Cardiac septum (tissue), 1 donor: ENCODE results near the gene ASCC3. TPM values are rescaled to one million over a fixed set of nuclear protein-coding genes. Genes with fewer than 3 reads are reported as not detected.

Source experiments
- DNase-seq: peaks from one replicate; pipeline ENCODE4 v3.0.0-alpha.2; 2020; ENCODE audit warnings: low spot score
- intact Hi-C: fragments of 100-400 bp; cut with DNase I; formaldehyde crosslinking; loops from one replicate; pipeline ENCODE4 v1.14.0; 2022
- total RNA-seq: library from RNA; stranded (reverse); fragmentation: NEBNext Ultra II Directional; extraction: Animal tissue kit (Norgen Biotek cat#: 25700); gene quantifications from one replicate; pipeline ENCODE4 v1.2.1, GENCODE V29; 2021
- donor health status: DM: no; HTN: no; CAD: no.

ASCC3 gene
- total RNA-seq, 1 donor from 2014 or later, result 24.4 TPM

DNA sequence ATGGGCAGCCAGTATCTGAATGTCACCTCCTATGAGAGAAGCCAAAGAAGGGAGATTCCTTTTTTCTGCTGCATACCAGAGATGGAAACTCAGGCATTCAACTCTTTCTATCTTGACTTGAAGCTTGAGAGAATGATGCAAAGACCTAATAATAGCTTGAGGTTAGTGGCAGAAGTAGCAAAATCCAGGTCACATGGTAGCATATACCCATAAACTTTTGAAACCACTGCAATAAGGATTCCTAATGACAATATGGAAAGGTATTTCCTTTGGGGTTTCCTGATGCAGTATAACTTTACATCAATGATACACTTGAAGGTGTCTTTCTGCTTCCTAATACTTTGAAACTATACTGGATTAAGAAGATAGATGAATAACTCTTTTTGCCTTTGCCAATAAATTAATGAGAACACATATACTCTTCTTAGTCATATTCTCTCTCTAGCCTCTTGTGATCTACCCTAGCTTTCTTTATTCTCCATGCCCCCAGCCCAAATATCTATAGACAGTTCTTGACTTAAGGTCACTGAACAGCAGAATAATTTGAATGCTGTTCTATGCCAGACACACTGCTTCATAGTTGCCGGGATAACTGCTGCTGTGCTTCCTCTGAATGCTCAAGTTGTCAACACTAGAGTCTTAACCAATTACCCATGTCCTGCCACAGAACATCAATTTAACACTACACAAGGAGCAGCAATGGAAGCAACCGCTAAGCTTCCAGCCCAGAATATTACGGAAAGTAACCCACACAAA lies 260.9 kb downstream of the ASCC3 start:
- intact Hi-C loops, result no loop called here
- DNase-seq, result no peak

DNA sequence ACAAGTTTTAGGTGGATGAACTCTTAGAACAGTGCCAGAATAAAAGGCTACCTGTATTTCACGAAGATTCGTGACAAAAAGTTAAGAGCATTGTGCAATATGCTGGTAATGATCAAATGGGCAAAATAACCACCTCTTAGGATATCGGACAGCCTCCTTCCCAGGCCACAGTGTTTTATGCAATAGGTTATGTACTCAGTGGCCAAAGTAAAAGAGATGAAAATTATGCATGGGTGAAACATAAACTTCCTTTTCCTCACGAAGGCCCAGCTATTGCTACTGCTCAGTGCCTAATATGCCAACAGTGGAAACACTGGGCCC lies 262.8 kb downstream of the ASCC3 start:
- intact Hi-C loops, result no loop called here
- no peak for DNase-seq

DNA sequence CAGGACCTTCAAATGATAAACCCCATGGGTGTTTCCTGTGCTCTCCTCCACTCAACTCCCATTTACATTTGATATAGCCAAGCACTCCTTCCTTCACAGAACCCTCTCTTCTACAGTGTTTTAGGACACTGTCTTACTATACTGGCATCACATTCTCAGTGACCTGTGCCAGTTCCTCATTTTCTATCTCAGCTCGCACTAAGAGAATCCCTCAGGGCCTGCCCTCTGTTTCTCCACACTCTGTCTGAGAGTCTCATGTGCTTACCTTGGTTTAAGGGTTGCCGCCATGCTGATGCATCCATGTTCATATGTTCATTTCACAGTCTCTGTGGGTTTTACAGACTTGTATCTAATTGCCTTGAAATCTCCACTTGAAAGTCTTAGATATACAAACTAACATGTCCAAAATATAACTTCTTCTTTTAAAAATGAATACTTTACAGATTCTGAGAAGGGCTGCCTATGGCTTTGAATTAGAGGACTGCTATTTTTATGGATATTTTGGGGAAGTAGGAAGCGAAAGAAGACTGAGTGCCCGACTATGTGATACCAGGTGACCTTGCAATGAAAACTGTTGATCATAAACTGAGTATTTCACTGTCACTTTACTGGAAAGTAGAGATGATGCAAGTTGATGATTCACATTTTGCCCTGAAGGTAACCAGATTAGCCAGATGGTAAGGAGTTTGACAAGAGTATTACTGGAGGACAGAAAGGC lies 263.3 kb downstream of the ASCC3 start:
- DNase-seq, result no peak
- intact Hi-C loops, result no loop called here

DNA sequence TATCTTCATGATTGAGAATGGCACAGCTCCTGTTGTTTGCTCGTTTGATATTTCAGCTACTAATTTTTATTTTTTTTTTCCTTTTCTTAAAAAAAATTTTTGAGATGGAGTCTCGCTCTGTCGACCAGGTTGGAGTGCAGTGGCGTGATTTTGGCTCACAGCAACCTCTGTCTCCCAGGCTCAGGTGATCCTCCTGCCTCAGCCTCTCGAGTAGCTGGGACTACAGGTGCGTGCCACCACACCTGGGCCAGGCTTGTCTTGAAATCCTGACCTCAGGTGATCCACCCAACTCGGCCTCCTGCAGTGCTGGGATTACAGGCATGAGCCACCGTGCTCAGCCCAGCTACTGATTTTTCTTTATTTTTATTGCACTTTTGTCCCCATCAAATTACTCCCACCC lies 266.2 kb downstream of the ASCC3 start:
- intact Hi-C loops, result no loop called here
- no peak for DNase-seq

DNA sequence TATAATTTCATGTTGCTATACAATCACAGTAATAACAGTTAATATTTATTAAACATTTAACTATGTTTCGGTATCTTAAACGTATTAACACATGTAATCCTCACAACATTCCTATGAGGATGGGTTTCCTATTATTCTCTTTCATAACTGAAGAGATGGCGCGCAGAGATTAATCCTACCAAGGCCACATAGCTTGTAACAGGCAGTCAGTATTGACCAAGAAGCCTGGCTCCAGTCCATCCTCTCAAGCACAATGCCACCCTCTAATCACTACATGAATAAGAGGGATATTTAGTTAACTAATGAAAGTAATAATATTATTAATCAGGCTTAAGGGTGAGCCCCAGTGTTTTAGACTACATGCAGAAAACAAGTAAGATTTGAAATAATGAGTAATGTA lies 266.7 kb downstream of the ASCC3 start:
- no peak for DNase-seq
- intact Hi-C loops, result no loop called here

DNA sequence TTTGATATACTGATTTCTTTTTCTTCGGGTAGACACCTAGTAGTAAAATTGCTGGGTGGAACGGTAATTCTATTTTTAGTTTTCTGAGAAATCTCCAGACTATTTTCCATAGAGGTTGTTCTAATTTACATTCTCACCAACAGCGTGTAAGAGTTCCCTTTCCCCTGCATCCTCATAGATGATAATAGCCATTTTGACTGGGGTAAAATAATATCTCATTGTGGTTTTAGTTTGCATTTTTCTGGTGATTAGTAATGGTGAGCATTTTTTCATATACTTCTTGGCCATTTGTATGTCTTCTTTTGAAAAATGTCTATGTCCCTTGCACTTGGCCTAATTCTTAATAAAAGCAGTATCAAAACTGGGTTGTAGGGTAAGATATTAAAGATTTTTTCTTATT lies 267.5 kb downstream of the ASCC3 start:
- DNase-seq, result no peak
- intact Hi-C loops, result no loop called here

DNA sequence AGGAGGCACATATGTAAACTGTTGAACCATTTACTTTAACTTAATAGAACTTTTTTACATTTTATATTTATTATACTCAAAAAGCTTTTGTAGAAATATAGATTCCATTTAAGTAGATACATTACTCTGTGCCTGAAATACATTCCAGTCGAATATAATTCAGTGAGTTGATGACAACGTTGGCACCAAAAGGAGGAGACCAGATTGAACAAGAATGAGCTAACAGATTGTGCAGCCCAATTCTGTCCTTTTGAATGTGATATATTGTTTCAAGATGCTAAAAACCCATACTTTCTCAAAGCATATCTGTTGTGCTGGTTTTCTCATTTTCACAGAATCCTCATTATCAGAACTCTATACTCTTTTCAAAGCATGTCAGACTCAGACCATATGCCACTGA lies 269.0 kb downstream of the ASCC3 start:
- intact Hi-C loops, result no loop called here
- DNase-seq, result no peak

DNA sequence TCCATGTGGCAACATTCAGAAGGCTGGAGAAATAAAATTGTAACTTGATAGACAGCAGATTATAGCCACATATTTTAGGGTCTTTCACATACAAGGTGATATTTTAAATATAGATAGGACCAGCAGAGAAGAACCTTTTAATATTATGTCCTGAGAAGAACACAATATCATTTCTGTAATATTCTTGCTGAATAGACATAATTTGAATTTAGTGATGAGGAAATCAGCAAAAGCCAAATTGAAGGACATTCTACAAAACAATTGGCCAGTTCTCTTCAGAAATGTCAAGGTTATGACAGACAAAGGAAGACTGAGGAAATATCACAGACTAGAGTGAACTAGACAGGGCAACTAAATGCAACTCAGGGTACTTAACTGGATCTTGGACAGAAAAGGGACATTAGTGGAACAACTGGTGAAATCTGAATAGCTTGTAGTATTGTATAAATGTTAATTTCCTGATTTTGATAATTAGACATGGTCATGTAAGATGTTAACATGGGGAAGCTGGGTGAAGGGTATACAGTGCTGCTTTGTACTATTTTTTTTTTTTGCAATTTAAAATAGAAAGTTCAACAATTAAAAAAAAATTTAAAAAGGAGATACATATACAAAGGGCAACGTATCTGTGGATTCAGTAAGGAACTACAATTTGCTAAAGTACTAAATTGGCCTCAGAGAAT lies 281.9 kb downstream of the ASCC3 start:
- intact Hi-C loops, result no loop called here
- no peak for DNase-seq

DNA sequence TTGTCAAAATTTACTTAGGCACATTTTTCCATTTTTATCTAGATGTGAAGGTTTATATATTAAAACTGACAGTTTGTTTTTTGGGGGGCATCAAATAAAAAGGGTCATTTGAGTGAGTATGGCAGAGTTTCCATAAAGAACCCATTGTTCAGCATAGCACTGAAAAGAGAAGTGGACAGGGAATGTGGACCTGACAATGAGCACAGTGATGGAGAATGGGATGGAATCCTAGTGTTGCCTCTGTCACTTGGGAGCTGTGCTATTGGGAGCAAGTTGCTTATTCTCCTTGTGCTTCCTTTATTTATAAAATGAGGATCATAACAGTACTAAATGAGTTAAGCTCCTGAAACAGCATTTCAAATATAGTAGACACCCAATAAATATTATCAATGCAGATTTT lies 285.7 kb downstream of the ASCC3 start:
- intact Hi-C loops, result no loop called here
- DNase-seq, result no peak

DNA sequence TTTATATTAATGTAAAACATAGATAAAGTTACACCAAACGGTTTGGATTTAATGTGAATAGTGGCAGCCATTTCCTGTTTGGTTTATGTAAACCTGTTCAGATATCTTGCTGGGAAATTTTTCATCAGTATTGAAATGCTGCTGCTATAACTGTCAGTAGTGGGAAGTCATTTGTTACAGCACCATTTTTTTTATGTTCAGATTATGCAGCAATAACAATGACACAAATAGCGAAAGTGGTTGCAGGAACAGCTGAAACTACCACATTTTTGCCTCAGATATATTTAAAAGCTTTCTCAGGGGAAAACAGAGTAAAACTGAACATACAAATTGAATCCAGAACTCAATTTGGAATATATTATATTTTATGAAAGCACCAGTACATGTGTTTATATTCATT lies 287.6 kb downstream of the ASCC3 start:
- DNase-seq, result no peak
- intact Hi-C loops, result no loop called here

DNA sequence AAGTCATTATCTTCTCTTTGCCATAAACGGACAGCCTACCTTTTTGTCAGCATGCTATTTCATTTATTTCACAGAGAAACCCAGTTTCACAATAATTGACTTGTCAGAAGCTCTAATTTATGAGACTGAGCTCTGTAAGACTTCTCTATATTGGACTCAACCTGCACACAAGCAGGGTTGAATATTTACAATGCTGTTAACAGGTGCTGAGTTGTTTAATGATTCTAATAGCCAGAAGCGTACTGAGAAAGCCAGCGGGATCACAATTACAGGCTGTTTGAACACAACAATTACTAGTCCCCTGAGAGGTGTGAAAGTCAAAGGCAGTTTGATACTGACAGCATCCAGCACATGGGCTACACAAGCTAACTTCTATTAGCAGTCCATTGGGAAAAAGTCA lies 288.2 kb downstream of the ASCC3 start:
- intact Hi-C loops, result no loop called here
- no peak for DNase-seq

DNA sequence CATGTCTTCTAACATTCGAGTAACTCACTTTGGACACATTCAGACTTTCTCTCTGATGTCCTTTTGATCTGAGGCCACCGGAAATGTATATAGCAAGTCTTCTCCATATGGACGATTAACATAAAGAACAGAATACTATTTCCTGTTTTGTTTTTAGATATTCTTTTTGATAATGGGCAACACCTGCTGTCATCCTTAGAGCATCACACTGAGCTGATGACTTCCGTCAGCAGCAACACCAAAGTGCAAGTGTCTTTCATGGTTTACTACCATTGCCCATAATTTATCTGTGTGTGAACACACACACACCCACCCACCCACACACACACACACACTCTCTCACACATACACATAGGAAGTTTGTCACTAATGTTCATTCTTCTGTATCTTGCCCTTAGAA lies 303.7 kb downstream of the ASCC3 start:
- intact Hi-C loops, result no loop called here
- DNase-seq, result no peak

DNA sequence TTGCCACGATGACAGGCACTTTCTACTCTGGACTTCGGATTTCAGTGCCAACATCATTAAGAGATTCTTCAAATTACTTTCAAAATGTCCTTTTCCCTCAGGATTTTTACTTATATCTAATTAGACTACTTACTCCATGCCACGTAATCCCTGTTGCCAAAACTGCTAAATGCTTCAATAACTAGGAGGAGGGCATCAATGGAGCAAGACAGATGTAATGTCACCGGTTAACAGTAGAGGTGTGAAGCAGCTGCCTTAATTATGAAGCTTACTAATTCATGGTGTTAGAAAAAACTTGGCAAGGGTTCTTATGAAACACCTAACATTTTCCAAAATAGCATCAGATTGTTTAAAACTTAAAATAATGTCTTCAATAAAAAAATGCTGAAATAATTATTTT lies 305.2 kb downstream of the ASCC3 start:
- intact Hi-C loops, result no loop called here
- DNase-seq, result no peak

DNA sequence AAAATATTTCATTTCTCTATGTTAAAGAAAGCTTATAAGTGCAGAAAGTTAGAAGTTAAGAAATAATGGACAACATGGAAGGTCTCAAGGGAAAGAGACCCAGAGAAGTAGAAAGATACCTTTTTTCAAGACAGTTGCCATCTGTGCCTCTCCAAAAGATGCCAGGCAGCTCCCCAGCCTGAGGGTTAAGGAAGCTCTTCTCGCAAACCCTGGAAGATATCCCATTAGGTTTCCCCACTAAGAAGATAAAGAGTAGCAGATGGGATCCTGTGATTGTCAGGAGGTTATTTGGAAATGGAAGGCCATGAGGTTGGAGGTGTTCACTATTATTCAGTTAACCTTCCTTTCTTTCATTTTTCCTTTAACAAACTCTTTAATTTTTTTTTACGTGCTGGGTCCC lies 306.3 kb downstream of the ASCC3 start:
- intact Hi-C loops, result no loop called here
- no peak for DNase-seq

DNA sequence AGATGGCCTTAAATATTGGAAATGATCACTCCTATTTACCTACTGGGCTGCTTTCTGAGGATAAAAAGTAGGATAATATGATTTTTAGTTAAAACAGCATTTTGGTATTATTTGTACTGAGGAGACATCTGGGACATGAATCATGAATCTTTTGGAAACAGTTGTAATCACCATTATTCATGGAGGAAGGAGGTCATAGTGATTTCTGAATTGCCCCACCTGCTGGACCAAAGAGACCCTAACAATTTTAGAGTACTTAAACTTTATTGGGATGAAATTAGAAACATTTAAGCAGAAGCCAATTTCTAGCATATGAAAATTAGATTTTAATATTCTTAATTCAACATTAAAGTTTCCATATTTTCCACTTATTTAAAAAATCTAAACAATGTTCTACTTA lies 308.0 kb downstream of the ASCC3 start:
- DNase-seq, result no peak
- intact Hi-C loops, result no loop called here

DNA sequence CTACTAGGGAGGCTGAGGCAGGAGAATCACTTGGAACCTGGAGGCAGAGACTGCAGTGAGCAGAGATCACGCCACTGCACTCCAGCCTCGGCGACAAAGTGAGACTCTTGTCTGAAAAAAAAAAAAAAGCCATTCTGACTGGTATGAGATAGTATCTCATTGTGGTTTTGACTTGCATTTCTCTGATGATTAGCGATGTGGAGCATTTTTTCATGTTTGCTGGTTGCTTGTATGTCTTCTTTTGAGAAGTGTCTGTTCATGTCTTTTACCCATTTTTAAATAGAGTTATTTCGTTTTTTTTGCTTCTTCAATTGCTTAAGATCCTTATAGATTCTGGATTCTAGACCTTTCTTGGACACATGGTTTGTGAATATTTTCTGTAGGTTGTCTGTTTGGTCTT lies 312.9 kb downstream of the ASCC3 start:
- intact Hi-C loops, result no loop called here
- DNase-seq, result no peak

DNA sequence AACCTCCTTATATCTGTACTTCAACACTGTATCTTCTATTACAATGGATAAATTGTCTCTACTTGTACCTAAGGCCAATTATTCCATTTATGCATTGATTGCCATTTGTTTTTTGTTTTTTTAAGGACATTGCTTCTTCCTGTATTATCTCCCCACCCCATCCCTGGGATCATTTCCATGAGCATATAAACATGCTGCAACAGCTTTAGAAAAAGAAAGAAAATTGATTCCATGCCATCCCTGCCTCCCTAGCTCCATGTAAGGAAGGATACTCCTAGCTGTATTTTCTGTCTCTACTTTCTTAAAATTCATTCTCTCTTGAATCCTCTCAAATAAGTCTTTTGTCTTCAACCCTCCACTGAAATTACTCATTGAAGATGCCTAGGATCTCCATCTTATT lies 314.6 kb downstream of the ASCC3 start:
- no peak for DNase-seq
- intact Hi-C loops, result no loop called here

DNA sequence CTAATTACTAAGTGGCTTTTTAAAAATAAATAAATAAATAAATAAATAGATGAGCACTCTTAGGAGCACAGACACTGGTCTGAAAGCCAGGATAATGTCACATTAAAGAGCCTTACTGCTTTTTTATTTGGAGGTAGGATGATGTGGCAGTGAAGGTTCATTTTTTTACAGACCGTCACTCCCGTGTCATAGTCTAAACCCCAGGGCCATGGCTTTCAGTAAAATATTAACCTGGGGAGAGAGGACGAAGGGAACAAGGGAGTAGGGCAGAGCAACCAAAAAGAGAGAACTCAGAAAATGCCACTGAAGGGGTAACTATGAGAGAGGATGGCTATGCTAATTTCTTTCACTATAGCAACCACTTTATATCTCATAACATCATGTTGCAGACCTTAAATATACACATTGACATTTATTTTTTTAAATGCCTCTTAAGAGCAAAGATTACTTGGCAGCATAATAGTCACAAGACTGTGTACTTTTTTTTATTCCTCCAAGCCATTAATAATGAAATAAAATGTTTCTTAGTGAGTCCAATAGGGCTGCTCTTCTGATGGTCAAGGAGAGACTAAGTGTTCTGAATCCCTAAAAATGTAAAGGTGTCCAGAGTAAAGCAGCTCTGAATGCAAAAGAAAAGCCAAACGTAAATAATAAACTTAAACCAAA lies 315.6 kb downstream of the ASCC3 start:
- DNase-seq, result no peak
- intact Hi-C loops, result no loop called here

DNA sequence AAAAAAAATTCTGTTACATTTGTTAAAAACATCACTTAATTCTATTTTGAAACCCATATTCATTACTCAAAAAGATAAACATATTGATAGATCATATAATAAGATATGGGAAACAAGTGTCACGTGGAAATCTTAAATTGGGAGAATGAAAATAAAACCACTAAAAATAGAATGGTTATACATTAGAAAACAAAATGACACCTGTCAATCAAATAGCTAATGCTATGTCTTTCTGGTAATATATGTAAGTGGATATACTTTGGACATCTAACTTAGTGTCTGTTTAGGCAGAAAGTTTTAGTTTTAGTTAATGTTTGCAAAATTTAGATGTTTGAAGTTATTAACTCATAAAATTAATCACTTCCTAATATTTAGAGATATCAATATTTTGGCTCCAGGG lies 321.3 kb downstream of the ASCC3 start:
- intact Hi-C loops, result no loop called here

DNA sequence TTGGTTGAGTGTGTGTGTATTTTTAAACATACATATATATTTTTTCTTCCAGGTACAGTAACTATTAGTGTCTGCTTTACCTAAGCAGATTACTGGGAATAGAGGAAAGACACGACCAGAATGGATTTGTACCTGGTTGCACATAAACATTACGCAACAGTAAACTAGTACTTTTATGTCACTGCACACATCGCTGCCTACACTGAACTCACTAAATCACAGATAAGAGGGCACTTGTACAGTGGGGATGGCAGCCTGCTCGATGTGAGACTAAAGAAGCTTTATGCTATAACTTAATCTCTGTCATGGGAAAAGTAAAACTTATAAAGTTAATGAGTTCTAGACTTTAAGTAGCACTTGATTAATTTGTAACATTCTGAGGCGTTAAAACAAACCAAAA lies 326.9 kb downstream of the ASCC3 start:
- no peak for DNase-seq
- intact Hi-C loops, result no loop called here

More for the DNA sequence above, 321.3 kb downstream of the ASCC3 start:
- no peak for DNase-seq

DNA sequence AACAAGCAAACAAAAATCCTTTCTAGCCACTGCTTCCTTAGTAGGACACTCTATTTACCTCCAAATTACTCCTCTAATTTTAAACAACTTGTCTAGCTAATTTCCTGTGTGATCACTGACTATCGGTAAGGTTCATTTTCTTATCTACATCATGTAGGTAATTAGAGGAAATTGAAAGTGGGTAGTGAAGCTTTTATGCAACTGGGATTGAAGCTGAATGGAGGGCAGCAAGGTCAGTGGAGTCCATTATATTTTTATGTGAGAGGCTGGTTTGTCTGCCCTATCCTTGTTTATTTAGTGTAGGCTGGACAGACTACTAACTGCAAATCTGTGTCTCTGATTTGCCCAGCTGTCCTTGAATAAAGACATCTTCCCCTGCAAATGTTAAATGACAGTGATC lies 327.9 kb downstream of the ASCC3 start:
- no peak for DNase-seq
- intact Hi-C loops, result no loop called here
